HFF-Myc (cell line): ENCODE measurements around the gene GSTM1.

ENCODE experiments used
- DNase-seq: peaks from one replicate; pipeline ENCODE4 v3.0.0-alpha.2; 2011; ENCODE audit warnings: low read depth; ENCODE audit errors: extremely low read depth
- H3K4me3 ChIP-seq: replicated peaks from 2 replicates; pipeline ENCODE4 v1.5.1; 2011; ENCODE audit warnings: low read depth, mild to moderate bottlenecking, control low read depth, low read length
- CTCF ChIP-seq: IDR thresholded peaks from 2 replicates; pipeline ENCODE4 v1.5.1; 2012; ENCODE audit warnings: mild to moderate bottlenecking, low read depth, low read length, control low read depth; ENCODE audit errors: missing control alignments

GSTM1 gene

GRCh38 chr1:109725510-109725909 is 37.9 kb downstream of the GSTM1 start:
- no peak for DNase-seq
- no peak for TF ChIP-seq CTCF
- no peak overlapping the region for H3K4me3 ChIP-seq

- no peak for TF ChIP-seq CTCF
- DNase-seq, result no peak
- H3K4me3 ChIP-seq, result no peak overlapping the region
These were observed 38.4 kb downstream of the GSTM1 start for GRCh38 chr1:109726007-109726406.

GRCh38 chr1:109726728-109727373 is 39.2 kb downstream of the GSTM1 start:
- no peak for TF ChIP-seq CTCF
- DNase-seq, result no peak
- H3K4me3 ChIP-seq, result no peak overlapping the region

GRCh38 chr1:109728870-109729269 is 41.3 kb downstream of the GSTM1 start:
- DNase-seq, result no peak
- no peak overlapping the region for H3K4me3 ChIP-seq
- no peak for TF ChIP-seq CTCF

- no peak overlapping the region for H3K4me3 ChIP-seq
- TF ChIP-seq CTCF, result no peak
- DNase-seq, result no peak
These were observed 43.0 kb downstream of the GSTM1 start for GRCh38 chr1:109730666-109731065.

GRCh38 chr1:109732390-109732881 is 44.8 kb downstream of the GSTM1 start:
- DNase-seq, result no peak
- TF ChIP-seq CTCF, result no peak
- H3K4me3 ChIP-seq, result no peak overlapping the region

GRCh38 chr1:109733236-109733870 is 45.7 kb downstream of the GSTM1 start:
- DNase-seq, result no peak
- no peak overlapping the region for H3K4me3 ChIP-seq
- TF ChIP-seq CTCF, result no peak
